ENCODE results near the gene CACNA1H.
"Not testable (repeated sequence)": the region's sequence is repeated elsewhere in the genome, so short reads cannot be mapped to it uniquely, and the experiment has no call there.

Gene CACNA1H

DNA sequence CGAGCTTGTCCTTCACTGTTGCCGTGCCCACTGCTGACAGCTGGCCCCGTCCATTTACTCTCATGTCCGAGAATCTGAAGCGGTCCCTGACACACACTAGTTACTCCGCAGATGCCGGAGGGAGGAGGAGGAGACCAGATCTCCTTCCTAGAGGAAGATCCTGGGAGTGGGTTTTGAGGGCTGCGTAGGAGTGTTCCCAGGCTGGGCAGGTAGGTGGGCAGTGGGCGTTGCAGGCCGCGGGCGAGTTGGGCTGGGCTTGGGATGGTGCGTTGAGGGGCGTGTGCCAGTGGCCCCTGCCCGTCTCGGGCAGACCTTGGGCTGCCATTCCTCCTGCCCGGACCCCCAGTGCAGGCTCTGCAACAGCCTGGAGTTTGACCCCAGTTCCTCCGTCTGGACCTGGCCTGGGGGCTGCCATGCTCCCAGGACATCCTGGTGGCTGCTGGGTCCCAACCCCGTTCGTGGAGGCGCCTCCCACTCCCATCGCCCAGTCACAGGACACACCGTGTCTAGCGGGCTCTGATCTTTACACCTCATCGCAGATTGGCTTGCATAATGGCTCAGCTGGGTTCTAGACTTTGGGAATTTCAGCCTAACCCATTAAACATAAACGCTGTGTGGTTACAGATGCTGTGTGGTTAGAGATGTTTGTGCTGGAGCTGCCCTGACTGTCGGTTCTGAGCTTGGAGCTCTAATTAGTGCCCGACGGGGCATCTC is 22.8 kb downstream of the CACNA1H start:
- DNase-seq (ENCODE audit: low read depth), result no peak

DNA sequence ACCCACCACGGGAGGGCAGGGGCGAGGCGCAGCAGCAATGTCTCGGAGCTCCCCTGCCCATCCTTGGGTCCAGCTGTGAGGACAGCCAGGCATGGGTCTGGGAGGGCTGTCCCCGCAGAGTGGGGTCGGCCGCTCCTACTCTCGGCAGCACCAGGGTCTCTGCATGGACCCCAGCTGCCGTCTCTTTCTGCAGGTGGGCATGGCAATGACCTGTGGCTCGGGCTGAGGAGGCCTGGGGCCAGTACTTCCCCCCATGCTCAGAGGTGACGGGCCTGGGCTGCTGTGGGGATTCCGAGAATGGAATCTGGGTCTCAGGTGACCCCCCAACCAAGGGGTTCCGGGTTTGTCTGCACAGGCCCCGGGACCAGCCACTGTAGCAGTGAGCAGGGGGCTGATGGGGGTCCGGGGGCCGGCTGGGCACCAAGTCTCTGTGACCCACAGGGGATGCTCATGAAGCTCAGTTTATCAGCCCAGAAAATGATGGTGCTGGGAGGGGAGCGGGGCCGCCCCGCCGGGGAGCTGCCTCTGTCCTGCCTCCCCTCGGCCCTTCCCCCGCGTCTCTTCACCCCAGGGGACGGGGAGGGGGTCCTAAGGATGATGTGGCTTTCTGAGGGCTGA is 23.5 kb downstream of the CACNA1H start:
- DNase-seq (ENCODE audit: low read depth), result no peak

DNA sequence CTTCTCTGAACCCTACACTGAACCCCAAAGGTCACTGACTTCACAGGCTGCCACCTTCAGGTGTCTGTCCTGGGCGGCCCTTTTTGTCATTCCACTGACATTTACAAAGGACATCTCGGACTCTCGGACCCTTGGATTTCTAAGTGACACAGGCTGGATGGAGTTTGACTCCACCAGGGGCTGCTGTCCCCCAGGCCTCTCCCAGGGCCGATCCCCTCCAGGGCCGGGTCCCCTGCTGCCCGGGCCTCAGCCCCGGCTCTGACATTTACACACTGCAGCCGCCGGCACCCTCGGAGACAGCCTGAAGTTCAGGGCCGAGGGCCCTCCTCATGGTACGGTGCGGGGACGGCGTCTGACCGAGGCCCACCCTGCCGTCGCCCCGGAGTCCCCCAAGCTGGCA is 24.1 kb downstream of the CACNA1H start:
- no peak for DNase-seq (ENCODE audit: low read depth)

DNA sequence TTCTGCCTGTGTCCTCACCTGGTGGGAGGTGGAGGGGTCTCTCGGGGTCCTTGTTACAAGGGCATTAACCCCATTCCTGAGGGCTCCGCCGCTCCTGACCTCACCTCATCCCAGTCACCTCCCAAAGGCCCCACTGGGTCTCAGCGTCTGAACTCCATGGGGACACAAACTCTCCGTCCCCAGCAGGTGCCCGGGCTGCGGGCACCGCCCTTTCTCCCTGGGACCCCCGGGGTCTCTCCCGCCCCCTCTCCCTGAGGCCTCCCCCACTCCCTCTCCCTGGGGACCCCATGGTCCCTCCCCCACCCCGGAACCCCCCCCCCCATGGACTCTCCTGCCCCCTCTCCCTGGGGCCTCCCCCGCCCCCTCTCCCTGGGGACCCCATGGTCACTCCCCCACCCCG is 24.8 kb downstream of the CACNA1H start:
- DNase-seq (ENCODE audit: low read depth), result no peak

DNA sequence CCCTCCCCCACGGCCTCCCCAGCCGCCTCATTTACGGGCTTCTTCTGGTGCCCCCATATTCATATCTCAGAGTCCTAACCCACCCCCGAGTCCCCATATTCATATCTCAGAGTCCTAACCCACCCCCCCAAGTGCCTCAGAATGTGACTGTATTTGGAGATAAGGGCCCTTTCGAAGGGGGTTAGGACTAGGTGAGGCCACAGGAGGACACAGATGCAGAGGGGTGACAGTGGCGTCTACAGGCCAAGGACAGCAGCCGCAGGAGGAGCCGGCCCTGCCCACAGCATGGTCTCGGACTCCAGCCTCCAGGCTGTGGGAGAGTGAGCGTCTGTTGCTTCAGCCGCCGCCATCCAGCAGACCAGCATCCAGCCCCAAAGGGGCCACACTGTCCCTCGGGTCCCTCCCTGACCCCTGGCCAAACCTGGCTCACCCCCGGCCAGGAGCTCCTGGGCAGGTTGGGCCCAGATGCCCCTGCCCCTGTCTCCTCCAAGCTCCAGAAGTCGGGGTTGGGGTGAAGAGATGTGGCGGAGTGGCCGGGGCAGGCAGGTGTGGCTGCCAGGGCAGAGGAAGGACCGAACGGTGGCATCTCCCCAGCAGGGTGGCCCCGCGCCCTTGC is 25.5 kb downstream of the CACNA1H start:
- no peak for DNase-seq (ENCODE audit: low read depth)

DNA sequence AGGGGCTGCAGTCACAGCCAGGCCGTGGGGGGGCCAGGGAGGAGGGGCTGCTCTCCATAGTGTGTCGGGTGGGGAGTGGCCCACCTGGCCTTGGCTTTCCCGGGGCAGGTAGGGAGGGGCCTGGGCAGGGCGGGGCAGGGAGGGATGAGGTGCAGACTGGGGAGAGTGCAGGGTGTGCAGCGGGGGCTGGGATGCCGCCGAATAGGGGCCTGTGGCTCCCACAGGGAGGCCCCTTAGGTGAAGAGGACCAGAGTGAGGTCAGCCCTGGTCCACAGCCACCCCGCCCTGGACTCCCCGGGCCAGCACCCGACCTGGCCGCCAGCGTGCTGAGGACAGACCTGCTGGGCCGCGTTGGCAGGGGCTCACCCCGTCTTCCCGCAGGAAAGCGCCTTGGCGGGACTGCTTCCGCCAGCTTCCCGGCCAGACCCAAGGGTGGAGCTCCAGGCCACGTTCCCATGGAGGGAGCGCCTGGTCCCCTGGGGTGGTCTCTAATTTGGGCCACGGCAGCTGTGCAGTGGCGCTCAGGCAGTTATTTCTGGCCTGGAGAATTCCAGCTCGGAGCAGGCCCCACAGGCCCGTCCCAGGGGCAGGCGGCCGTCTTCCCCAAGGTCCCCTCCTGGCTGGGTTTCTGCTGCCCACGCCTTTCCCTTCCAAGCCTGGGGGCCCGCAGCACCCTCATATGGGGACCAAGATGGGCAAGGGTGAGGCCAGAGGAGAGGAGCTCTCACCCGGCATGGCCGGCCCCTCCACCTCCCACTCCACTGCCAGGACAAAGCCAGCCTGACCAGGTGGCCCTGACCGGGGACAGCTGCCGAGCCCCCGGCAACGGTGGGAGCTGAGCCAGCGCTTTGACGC is 27.9 kb downstream of the CACNA1H start:
- no peak for DNase-seq (ENCODE audit: low read depth)

DNA sequence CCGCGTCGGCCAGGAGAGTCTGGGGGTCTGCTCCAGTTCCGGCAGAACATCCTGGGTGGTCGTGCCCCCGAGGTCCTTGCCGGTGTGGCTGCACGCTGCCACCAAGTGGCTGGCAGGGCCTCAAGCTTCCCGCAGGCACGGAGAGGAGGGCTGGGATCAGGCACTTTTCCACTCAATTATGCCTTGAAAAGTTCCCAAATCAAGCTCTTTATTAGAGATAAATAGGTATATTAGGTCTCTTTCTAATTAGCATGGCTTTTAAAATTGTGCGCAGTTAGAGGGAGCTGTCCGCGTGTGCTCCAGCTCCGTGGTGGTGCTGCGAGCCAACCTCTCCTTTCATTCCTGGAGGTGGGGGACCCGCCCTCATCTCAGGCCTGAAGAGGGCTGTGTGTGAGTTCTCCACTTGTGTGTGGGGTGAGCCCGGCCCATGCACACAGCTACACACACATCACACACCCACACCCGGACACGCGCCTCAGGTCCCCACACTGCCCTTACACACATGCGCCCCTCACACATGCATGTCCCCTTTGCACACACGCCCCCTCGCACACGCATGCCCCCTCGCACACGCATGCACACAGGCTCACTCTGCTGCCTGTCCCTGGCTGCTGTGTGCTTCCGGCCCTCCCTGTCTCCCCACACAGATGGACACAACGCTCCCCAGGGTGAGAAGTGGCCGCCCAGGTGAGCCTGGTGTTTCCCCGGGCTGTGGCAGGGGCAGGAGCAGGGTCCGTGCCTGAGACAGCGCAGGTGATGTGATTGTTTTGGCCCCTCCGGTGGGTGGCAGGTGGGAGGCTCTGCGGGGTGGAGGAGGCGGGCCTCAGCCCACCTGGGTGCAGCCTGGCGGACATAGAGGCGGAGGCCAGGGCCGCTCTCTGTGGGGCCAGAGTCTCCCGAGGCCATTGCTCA is 28.8 kb downstream of the CACNA1H start:
- DNase-seq (ENCODE audit: low read depth), result no peak

DNA sequence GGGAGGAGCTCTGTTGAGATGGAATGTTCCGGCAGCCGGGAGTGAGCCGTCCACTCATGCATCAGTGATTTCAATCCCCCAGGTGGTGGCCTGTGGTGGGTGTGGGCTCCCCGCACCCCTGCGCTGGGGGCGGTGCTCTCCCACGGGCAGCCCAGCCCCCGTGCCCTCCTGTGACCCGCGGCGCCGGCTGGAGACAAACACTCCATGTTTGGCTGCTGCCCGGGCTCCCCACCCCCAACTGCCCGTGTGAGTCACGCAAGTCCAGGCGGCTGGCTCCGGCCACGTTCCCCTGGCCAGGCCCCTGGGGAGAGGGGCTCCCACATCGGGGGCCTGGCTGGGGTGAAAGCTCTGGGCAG is 29.4 kb downstream of the CACNA1H start:
- DNase-seq (ENCODE audit: low read depth), result no peak

DNA sequence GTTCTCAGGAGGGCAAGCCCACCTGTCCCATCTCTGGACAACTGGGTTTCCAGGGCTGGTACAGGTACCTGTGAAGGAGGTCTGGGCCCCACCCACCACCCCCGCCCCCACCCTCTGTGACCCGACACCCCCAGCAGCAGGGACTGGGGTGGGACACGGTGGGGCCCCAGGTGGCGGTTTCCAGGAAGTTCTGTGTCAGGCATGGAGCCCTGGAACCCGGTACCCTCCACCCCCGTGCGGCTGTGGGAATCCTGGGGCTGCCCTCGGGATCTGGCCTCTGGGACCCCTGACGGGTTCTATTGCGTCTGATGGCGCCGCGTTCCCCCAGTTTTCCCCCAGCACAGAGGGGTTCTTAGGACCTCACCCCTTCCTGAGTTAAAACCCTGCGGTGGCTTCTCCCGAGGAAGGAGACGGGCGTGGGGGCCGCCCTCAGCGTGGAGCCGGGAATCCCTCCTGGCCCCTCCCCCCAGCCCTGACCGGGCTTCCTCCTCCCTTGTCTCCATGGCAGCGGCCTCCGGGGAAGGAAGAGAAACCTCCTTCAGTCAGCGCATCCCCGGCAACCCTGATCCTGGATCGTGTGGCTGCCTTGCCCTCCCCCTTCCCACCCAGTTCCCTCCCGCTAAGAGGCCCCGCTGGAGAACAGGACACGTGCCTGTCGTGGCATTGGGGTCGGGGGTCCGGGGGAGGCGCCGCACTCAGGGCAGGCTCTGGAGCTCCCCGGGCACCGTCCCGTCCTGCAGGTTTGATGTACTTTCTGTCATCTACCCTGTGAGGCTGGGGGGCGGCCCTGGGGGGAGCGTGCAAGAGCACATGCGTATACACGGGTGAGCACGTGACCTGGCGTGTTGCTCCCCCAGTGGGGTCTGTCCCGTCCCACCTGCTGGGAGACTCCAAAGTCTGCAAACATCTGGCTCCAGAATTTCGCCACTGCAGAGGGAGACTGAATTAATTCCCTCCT is 30.3 kb downstream of the CACNA1H start:
- DNase-seq (ENCODE audit: low read depth), result no peak

DNA sequence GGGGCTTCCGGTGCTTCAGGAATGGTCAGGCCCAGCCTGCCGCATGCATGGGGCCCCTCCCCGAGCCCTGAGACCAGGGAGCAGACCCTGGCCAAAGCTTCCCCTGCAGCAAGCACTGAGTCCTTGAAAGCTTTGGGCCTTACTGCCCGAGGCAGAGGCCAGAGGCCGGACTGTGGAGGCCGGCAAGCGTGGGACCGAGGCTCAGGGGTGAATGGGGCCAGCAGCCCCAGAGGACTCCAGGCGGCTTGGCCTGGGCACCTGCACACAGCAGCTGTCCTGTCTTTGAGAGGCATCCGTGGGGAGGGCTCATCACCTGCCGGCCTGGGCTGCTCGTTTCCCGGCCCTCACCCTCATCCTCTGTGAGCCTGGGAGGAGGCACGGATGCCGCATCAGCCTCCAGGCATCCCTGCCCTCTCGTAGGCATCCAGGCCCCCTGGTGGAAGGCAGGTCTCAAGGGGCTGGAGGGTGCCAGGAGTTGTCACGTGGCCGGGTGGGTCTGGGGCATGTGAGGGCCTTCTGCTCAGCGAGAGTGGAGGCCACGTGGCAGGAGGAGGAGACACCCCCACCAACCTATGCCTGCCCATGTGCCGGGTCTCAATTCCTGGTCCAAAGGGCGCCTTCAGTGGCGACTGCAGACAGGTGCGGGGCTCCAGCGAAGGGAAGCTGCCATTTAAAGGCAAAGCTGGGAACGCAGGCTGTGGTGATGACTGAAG is 31.4 kb downstream of the CACNA1H start:
- DNase-seq (ENCODE audit: low read depth), result no peak

DNA sequence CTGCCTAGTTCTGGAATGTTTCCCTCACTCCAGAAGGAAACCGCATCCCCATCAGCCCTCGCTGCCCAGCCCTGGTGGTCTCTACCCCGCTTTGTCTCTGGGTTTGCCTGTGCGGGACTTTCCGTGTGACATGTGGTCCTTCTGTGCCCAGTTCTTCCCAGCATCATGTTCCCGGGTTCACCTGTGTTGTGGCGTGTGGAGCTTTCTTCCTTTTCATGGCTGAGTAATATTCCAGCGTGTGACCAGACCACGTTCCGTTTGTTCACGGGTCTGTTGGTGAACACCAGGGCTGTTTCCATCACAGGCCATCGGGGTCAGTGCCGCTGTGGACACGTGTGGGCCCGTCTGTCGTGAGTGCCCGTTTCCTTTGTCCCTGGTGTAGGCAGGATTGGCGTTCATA is 32.1 kb downstream of the CACNA1H start:
- DNase-seq (ENCODE audit: low read depth), result no peak

DNA sequence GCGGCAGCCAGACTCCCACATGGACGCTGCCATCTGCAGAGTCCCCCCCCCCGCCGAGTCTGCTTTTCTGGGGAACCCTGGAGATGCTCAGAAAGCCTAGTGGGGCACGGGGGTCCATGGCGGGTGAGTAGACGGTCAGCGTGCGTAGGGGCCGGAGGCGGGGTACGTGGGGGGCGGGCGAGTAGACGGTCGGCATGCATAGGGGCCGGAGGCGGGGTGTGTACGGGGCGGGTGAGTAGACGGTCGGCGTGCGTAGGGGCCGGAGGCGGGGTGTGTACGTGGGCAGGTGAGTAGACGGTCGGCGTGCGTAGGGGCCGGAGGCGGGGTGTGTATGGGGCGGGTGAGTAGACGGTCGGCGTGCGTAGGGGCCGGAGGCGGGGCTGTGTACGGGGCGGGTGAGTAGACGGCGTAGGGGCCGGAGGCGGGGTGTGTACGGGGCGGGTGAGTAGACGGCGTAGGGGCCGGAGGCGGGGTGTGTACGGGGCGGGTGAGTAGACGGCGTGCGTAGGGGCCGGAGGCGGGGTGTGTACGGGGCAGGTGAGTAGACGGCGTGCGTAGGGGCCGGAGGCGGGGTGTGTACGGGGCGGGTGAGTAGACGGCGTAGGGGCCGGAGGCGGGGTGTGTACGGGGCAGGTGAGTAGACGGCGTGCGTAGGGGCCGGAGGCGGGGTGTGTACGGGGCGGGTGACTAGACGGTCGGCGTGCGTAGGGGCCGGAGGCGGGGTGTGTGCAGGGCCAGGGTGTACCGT is 32.7 kb downstream of the CACNA1H start:
- not testable (repeated sequence) for DNase-seq (ENCODE audit: low read depth)

DNA sequence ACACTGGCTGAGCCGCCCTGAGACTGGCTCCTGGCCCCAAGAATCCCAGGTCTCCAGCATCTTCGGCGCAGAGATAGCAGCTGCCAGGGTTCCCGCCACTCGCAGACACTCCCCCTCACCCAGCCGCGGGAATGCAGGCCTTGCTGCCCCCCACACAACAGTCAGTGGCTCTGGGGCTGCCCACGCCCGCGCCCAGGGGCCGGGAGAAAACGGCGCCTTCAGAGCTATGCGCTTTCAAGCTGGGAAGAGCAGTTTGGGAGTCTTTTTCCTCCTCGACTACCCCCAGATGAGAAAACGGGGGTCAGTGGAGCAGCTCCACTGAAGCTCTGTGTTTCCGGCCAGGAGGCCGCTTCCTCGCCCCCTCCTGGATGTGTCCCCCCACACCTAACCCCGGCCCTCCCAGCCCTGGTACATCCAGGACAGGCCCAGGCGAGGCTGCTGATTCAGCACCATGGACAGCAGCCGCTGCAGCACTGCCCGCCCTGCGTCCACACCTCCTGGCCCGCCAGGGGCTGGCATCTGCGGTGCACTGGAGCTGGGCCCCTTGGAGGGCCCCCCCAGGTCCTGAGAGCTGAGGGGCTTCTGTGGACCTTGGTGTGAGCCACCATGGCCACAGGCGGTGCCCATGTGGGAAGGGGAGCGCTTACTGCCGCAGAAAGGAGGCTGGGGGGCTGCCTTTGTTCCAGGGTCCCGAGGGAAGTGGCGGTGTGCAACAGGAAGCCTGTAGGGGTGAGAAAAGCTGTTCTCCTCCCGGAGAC is 35.7 kb downstream of the CACNA1H start:
- no peak for DNase-seq (ENCODE audit: low read depth)

DNA sequence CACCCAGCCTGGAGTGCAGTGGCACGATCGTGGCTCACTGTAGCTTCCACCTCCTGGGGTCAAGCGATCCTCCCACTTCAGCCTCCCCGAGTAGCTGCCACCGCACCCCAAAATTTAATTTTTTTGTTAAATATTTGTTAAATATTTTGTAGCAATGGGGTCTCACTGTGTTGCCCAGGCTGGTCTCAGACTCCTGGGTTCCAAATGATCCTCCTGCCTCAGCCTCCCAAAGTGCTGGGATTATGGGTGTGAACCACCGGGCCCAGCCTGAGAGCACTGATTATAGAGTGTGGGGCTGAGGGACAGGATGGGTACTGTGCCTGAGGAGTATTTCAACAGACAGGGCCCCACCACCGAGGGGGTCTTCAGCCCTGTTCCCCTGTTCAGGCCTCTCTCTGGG is 36.5 kb downstream of the CACNA1H start:
- DNase-seq (ENCODE audit: low read depth), result no peak

DNA sequence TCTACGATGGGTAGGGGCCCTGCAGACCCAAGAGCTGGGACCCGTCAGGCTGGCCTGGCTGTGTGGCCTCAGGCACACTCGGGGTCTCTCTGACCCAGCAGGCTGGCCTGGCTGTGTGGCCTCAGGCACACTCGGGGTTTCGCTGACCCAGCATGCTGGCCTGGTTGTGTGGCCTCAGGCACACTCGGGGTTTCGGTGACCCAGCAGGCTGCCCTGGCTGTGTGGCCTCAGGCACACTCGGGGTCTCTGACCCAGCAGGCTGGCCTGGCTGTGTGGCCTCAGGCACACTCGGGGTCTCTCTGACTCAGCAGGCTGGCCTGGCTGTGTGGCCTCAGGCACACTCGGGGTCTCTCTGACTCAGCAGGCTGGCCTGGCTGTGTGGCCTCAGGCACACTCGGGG is 37.9 kb downstream of the CACNA1H start:
- not testable (repeated sequence) for DNase-seq (ENCODE audit: low read depth)

DNA sequence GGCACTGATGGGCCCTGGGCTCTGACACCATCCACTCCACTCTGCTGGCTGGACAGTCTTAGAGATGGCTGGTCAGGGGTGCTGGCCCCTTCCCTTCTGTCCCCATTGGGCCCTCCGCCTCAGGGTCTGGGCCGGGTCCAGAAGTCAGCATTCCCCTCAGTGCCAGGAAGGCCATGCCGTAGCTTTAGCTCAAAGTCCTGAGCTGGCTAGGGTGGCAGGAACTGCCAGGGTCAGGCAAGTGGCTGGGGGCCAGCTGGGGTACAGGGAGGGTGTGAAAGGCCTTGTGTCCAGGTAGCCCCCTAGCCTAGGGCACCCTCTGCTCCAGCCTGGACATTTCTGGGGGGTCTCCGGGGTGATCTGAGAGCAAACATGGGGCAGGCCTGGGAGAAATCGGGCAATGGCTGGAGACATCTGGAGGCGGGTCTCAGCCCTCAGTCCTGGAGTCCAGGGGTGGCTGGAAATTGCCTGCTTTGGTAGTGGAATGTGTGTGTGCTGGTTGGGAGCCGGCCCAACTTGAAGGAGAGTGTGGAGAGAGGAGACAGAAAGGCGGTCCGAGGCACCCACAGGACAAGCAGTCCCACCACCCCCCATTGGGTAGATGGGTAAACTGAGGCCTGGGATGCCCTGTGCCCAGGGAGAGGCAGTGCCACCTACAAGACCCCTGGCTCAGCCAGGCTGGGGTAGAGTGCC is 39.6 kb downstream of the CACNA1H start:
- DNase-seq (ENCODE audit: low read depth), result no peak

DNA sequence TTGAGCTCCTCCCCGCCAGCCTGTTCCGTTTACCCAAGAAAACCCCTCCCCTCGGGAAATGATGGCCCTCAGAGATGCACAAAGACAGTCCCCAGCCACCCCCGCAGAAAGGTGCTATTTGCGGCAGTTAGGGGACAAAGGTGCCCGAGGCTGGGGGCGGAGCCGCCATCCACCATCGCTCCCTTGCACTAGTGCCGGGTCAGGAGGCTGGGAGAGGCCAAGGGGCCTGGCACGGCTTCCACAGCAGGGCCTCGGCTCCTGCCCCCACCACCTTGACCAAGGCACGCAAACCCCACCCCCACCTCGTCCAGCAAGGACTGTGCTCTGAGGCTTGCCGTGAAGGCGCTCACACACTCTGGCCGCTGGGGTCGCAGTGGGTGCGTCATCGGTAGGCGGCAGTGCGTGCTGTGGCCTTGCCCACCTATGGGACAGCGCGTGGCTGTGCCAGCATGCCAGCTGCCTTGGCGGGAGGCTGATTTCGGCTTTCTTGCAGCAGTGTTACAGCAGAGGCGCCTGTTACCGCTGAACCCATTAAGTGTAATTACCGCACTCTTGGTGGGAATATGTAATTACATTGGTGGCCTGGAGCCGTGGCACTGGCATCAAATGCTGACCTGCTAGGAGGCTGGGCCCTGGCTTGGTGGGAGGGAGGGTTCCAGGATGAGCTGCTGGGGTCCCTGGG is 40.4 kb downstream of the CACNA1H start:
- DNase-seq (ENCODE audit: low read depth), result no peak
